IMR-90 (cell line): ENCODE results near the gene DDX54. TPM values are rescaled to one million over a fixed set of nuclear protein-coding genes. Genes with fewer than 3 reads are reported as not detected.

Source experiments
- ATAC-seq: fragments of 200-7000 bp; cut with Tn5 transposase; 2 replicates; pipeline ENCODE4 v1.9.1; 2020; ENCODE audit warnings: low read depth, mild to moderate bottlenecking, moderate library complexity
- BruUV-seq: library from RNA; stranded (reverse); fragments of 400-500 nt; replicated peaks from 2 replicates; lab custom pipeline; 2021; lab: Mats Ljungman, UMichigan
- CTCF ChIA-PET: fragments of 300-600 bp; formaldehyde crosslinking; extraction: SDS; loops from one replicate; lab custom pipeline; 2021; ENCODE audit warnings: antibody characterized with exemption; lab: Yijun Ruan, JAX
- POLR2A ChIA-PET: fragments of 300-600 bp; sonication (Branson Sonifier 250); formaldehyde crosslinking; loops from one replicate; lab custom pipeline; 2022; ENCODE audit warnings: antibody characterized with exemption; ENCODE audit not compliant: unreplicated experiment; lab: Charles Lee
- DNase-seq: peaks from one replicate; pipeline ENCODE4 v3.0.0; 2013
- H2AFZ ChIP-seq: replicated peaks from 2 replicates; pipeline ENCODE3; 2013; ENCODE audit warnings: low read length, mild to moderate bottlenecking; ENCODE audit not compliant: poor library complexity
- H2AK5ac ChIP-seq: 2 replicates; pipeline ENCODE4 v1.6.1; 2013; ENCODE audit warnings: low read depth, low read length, inconsistent platforms
- H2AK9ac ChIP-seq: replicated peaks from 2 replicates; pipeline ENCODE3; 2013; ENCODE audit warnings: mild to moderate bottlenecking, low read depth, low read length, moderate library complexity; ENCODE audit not compliant: poor library complexity
- H2BK120ac ChIP-seq: 2 replicates; pipeline ENCODE4 v1.6.1; 2013; ENCODE audit warnings: low read depth, low read length, inconsistent platforms
- H2BK15ac ChIP-seq: 3 replicates; pipeline ENCODE4 v1.6.1; 2013; ENCODE audit warnings: low read depth, low read length, inconsistent platforms
- H2BK20ac ChIP-seq: 2 replicates; pipeline ENCODE4 v1.6.1; 2013; ENCODE audit warnings: low read depth, mild to moderate bottlenecking, inconsistent platforms, low read length, moderate library complexity
- H2BK5ac ChIP-seq: 2 replicates; pipeline ENCODE4 v1.6.1; 2013; ENCODE audit warnings: mild to moderate bottlenecking, low read depth, low read length, inconsistent platforms; ENCODE audit not compliant: poor library complexity, severe bottlenecking
- H3K14ac ChIP-seq: replicated peaks from 2 replicates; pipeline ENCODE4 v1.6.1; 2013; ENCODE audit warnings: low read depth, low read length, inconsistent platforms
- H3K18ac ChIP-seq: 2 replicates; pipeline ENCODE4 v1.6.1; 2013; ENCODE audit warnings: low read depth, low read length, control low read depth
- H3K23ac ChIP-seq: 2 replicates; pipeline ENCODE4 v1.6.1; 2013; ENCODE audit warnings: low read depth, low read length, inconsistent platforms
- H3K27ac ChIP-seq: 2 replicates; pipeline ENCODE4 v1.5.1; 2013; ENCODE audit warnings: mild to moderate bottlenecking, control low read depth, low read length; ENCODE audit not compliant: insufficient read depth
- H3K27me3 ChIP-seq: 2 replicates; pipeline ENCODE4 v1.6.1; 2013; ENCODE audit warnings: low read length; ENCODE audit not compliant: control insufficient read depth, insufficient read depth
- H3K36me3 ChIP-seq: 2 replicates; pipeline ENCODE4 v1.6.1; 2013; ENCODE audit warnings: low read length, mixed read lengths; ENCODE audit not compliant: control insufficient read depth, insufficient read depth
- H3K4ac ChIP-seq: 2 replicates; pipeline ENCODE4 v1.6.1; 2013; ENCODE audit warnings: low read depth, low read length, inconsistent platforms
- H3K4me1 ChIP-seq: 2 replicates; pipeline ENCODE4 v1.6.1; 2013; ENCODE audit warnings: low read length, mixed read lengths; ENCODE audit not compliant: control insufficient read depth, insufficient read depth
- H3K4me2 ChIP-seq: 2 replicates; pipeline ENCODE4 v1.6.1; 2013; ENCODE audit warnings: low read depth, mild to moderate bottlenecking, control low read depth, low read length, moderate library complexity
- H3K4me3 ChIP-seq: 2 replicates; pipeline ENCODE4 v1.5.1; 2013; ENCODE audit warnings: low read depth, mild to moderate bottlenecking, control low read depth, low read length, moderate library complexity; ENCODE audit not compliant: insufficient read depth
- H3K56ac ChIP-seq: 2 replicates; pipeline ENCODE4 v1.6.1; 2013; ENCODE audit warnings: low read length, inconsistent platforms; ENCODE audit not compliant: insufficient read depth; ENCODE audit errors: extremely low read depth
- H3K79me1 ChIP-seq, 2 experiments: 2 replicates each; pipeline ENCODE4 v1.6.1; 2013; ENCODE audit warnings: low read length in 2 of 2, inconsistent platforms in 1 of 2, low read depth in 1 of 2
- H3K9ac ChIP-seq: 2 replicates; pipeline ENCODE4 v1.6.1; 2013; ENCODE audit warnings: low read depth, low read length, control low read depth
- H3K9me1 ChIP-seq: 2 replicates; pipeline ENCODE4 v1.6.1; 2013; ENCODE audit warnings: low read length, inconsistent platforms; ENCODE audit not compliant: insufficient read depth
- H3K9me3 ChIP-seq: 2 replicates; pipeline ENCODE4 v1.6.1; 2013; ENCODE audit warnings: low read length; ENCODE audit not compliant: control insufficient read depth, insufficient read depth
- H4K20me1 ChIP-seq: 2 replicates; pipeline ENCODE4 v1.6.1; 2013; ENCODE audit warnings: low read length, inconsistent platforms; ENCODE audit not compliant: insufficient read depth
- H4K5ac ChIP-seq: 2 replicates; pipeline ENCODE4 v1.6.1; 2013; ENCODE audit warnings: mild to moderate bottlenecking, low read depth, low read length, control low read depth
- H4K8ac ChIP-seq, 2 experiments: 2 replicates each; pipeline ENCODE4 v1.6.1; 2013; ENCODE audit warnings: low read depth in 2 of 2, low read length in 2 of 2, control low read depth in 1 of 2, inconsistent platforms in 1 of 2
- H4K91ac ChIP-seq: 2 replicates; pipeline ENCODE4 v1.6.1; 2013; ENCODE audit warnings: low read depth, low read length, inconsistent platforms; ENCODE audit not compliant: insufficient read depth
- MAFK ChIP-seq: IDR thresholded peaks from 2 replicates; pipeline ENCODE4 v1.6.1; 2012; ENCODE audit warnings: low read depth, low read length, improper control_type of control experiment
- WGBS, 2 experiments: methylation state at CpG; one replicate each; pipeline versions ENCODE4 v1.1.5 to v1.1.7; 2013; ENCODE audit warnings: missing lambda C conversion rate in 2 of 2; ENCODE audit not compliant: insufficient read length in 1 of 2; ENCODE audit errors: extremely low coverage in 2 of 2; 5-methylcytosine and 5-hydroxymethylcytosine counted together
- dilution Hi-C: fragments of 300-500 bp; cut with HindIII; formaldehyde crosslinking; loops from one replicate; pipeline ENCODE4 v1.14.3; 2018; ENCODE audit warnings: low sequenced_read_pairs; ENCODE audit not compliant: unreplicated experiment
- in situ Hi-C: fragments of 300-500 bp; cut with MboI; formaldehyde crosslinking; loops from 3 replicates; pipeline ENCODE4 v1.14.3; 2019; ENCODE audit warnings: low sequenced_read_pairs, inconsistent platforms, mixed read lengths
- intact Hi-C: fragments of 100-400 bp; cut with micrococcal nuclease; formaldehyde crosslinking; loops from 2 replicates; pipeline ENCODE4 v1.10.0; 2022
- polyA plus RNA-seq, 3 experiments: library from polyadenylated mRNA; depleted of rRNA; stranded (reverse); fragments of >200 nt; gene quantifications; 2 replicates each; pipeline ENCODE4 v1.2.3, GENCODE V29; 2012; ENCODE audit warnings: low replicate concordance in 1 of 3
- total RNA-seq: library from RNA; depleted of rRNA; stranded (reverse); fragments of >200 nt; gene quantifications from 2 replicates; pipeline ENCODE4 v1.2.3, GENCODE V29; 2012

Gene DDX54
- total and polyA plus RNA-seq, 2 of the 4 experiments (the other 2 are of a cell fraction) = 23.8 to 47.5 TPM

DNA sequence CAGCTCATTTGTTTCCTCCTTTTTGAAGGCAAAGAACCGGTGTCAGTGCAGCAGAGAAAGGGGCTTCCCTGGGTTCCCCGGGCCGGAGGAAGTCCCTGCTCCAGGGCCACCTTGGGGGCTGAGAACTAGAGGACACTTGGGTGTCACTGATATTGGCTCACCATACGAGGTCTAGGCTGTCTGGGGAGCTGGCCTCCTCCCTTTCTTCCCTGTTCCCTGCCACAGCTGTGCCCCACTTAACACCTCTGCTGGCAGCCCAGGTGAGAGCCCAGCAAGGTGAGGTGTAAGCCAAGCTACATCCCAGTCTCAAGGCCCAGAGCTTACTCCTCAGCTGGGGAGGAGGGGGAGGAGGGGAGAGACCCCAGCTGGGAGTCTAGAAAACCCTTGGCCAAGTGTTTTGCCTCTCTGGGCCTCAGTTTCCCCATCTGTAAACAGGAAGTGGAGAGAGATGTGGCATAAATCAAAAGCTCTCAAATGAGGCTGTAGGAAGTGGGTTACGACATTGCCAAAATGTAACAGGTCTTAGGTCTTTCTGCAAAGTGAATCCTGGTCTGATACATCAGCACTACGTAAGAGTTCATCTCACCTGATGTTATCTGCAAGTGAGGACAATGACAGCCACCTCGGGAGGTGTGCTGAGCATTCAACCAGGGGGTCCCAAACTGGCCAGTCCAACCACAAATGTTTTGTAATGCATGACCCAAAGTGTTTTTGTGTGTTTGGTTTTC, 75.2 kb downstream of the DDX54 start:
- no peak overlapping the region for H2BK15ac ChIP-seq
- no peak overlapping the region for H4K91ac ChIP-seq
- no peak for TF ChIP-seq MAFK
- no peak for ATAC-seq
- no peak overlapping the region for H3K27ac ChIP-seq
- in situ Hi-C loops = no loop called here
- H3K4ac ChIP-seq = no peak overlapping the region
- no peaks in the 10 kb centered on the region for H3K9me1 ChIP-seq
- no peak overlapping the region for H3K4me2 ChIP-seq
- 24% methylated on average over 2 of the region's 7 CpGs; no CpG with 5 or more reads in 1 of the 2 experiments for WGBS, 2 experiments
- no peaks in the 10 kb centered on the region for H4K20me1 ChIP-seq
- H3K9ac ChIP-seq = no peak overlapping the region
- H4K5ac ChIP-seq = no peak overlapping the region
- CTCF ChIA-PET = no interaction called here
- no peak overlapping the region for H3K23ac ChIP-seq
- dilution Hi-C loops = no loop called here
- BruUV-seq = no TSS peak
- H3K18ac ChIP-seq = no peak overlapping the region
- H2AK5ac ChIP-seq = no peak overlapping the region
- no peak overlapping the region for H3K14ac ChIP-seq
- no peak for DNase-seq
- no peaks in the 10 kb centered on the region for H3K36me3 ChIP-seq
- intact Hi-C loops = no loop called here
- no peak overlapping the region for H2AK9ac ChIP-seq
- POLR2A ChIA-PET = no interaction called here
- H3K27me3 ChIP-seq = peaks cover 4% of the 10 kb centered on the region; the same call in 1 of the 2 replicates
- H2BK120ac ChIP-seq = no peak overlapping the region
- H4K8ac ChIP-seq = no peak overlapping the region
- no peaks in the 10 kb centered on the region for H3K79me1 ChIP-seq
- H3K4me3 ChIP-seq = no peak overlapping the region
- H3K56ac ChIP-seq = no peak overlapping the region
- H2BK20ac ChIP-seq = no peak overlapping the region
- H3K4me1 ChIP-seq = no peaks in the 10 kb centered on the region
- no peak overlapping the region for H2AFZ ChIP-seq
- no peak overlapping the region for H2BK5ac ChIP-seq
- no peaks in the 10 kb centered on the region for H3K9me3 ChIP-seq
